Vagina (tissue), 2 donors: ENCODE data around the gene MSI2.

Experiments used
- POLR2A ChIP-seq, 2 donors: fragments of 450-650 bp; IDR thresholded peaks; one replicate each; pipeline ENCODE4 v1.6.1; 2017; ENCODE audit warnings: antibody characterized with exemption in 2 of 2, mild to moderate bottlenecking in 2 of 2, moderate library complexity in 2 of 2
- POLR2AphosphoS5 ChIP-seq, 2 donors: sonication (generic); formaldehyde crosslinking; IDR thresholded peaks; one replicate each; pipeline ENCODE4 v1.9.0; 2017; ENCODE audit warnings: antibody characterized with exemption in 2 of 2, mild to moderate bottlenecking in 2 of 2, low read depth in 1 of 2; ENCODE audit not compliant: insufficient read depth in 1 of 2
- TF ChIP-seq, protein P1 (sequence below), 3 experiments: fragments of 450-650 bp in 2 of 3; fragments of 200-600 bp in 1 of 3; sonication (generic) in 1 of 3; IDR thresholded peaks; one replicate each; pipeline ENCODE4 v1.5.1; 2017 to 2019; ENCODE audit warnings: antibody characterized with exemption in 3 of 3, mild to moderate bottlenecking in 2 of 3, moderate library complexity in 2 of 3

DNA sequence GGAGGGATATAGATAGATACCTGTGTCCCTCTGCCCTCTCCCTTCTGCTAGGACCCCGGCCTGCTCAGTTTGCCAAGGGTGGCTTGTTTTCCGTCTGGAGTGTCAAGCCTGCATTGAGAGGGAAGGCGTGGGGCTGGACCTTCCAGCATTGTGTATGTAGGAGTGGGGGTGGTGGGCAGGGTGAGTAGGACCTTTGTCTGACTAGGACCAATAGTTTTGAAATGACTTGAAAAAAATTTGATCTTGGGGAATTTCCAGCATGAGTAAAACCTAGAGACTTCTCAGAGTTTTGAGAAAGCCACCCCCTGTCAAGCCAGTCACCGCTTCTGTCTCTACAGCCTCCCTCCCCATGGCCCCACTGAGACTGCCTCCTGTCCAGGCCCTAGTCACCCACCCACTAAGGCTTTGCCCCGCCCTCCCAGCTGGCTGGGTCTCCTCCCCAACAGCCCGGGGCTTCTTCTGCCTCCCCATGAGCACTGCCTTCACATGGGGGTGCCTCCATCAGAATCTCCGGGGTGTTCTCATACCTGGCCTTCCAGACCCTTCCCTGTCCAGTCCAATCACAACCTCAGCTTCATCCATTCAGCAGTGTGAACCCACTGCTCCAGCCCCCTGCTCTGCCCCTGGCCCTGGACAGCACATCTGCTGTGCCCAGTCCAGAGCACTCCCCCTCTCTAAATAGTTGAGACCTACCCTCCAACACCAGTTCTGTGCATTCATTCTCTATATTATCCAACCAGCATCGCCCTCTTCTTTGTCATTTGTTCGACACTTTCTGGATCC, 207.0 kb downstream of the MSI2 start:
- TF ChIP-seq, protein P1, sequence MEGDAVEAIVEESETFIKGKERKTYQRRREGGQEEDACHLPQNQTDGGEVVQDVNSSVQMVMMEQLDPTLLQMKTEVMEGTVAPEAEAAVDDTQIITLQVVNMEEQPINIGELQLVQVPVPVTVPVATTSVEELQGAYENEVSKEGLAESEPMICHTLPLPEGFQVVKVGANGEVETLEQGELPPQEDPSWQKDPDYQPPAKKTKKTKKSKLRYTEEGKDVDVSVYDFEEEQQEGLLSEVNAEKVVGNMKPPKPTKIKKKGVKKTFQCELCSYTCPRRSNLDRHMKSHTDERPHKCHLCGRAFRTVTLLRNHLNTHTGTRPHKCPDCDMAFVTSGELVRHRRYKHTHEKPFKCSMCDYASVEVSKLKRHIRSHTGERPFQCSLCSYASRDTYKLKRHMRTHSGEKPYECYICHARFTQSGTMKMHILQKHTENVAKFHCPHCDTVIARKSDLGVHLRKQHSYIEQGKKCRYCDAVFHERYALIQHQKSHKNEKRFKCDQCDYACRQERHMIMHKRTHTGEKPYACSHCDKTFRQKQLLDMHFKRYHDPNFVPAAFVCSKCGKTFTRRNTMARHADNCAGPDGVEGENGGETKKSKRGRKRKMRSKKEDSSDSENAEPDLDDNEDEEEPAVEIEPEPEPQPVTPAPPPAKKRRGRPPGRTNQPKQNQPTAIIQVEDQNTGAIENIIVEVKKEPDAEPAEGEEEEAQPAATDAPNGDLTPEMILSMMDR (IDR thresholded peaks at IDR 0.05), result no peak
- TF ChIP-seq POLR2A (IDR thresholded peaks at IDR 0.05), result no peak
- TF ChIP-seq POLR2AphosphoS5 (IDR thresholded peaks at IDR 0.05; ENCODE audit: insufficient read depth in 1 of 2, low read depth in 1 of 2), result no peak
